Cardiac septum (tissue), 1 donor: ENCODE results near the gene PPARGC1A. TPM values are rescaled to one million over a fixed set of nuclear protein-coding genes. Genes with fewer than 3 reads are reported as not detected.
A peak's percentile ranks its signal among the peaks of the same experiment; 100 is the strongest.

Experiments used
- DNase-seq: peaks from one replicate; pipeline ENCODE4 v3.0.0-alpha.2; 2020; ENCODE audit warnings: low spot score
- intact Hi-C: fragments of 100-400 bp; cut with DNase I; formaldehyde crosslinking; loops from one replicate; pipeline ENCODE4 v1.14.0; 2022
- total RNA-seq: library from RNA; stranded (reverse); fragmentation: NEBNext Ultra II Directional; extraction: Animal tissue kit (Norgen Biotek cat#: 25700); gene quantifications from one replicate; pipeline ENCODE4 v1.2.1, GENCODE V29; 2021
- donor health status: DM: no; HTN: no; CAD: no.

The PPARGC1A gene
- total RNA-seq, 1 donor from 2014 or later, result 99.6 TPM

DNA sequence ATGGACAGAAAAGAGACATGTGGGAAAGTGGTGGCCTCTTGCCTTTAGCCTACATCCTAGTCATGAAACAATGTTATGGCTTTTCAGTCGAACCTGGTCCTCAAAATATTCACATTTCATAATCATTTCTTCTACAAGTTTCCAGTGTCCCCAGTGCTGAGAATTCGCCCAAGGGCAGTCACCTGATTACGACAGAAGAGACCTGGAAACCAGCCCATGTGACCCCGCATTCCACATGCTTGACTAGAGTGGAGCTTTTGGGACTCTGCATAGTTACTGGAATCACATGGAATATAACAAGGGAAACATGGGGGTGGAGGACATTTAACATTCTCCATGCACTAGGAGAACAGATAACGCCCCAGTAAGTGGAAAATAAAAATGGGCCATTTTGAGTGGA, 100.1 kb downstream of the PPARGC1A start:
- DNase-seq, result peak; percentile 82
- intact Hi-C loops, result loop anchor here (5.0 kb wide), 2 partner anchors 98 to 143 kb away; no protein-coding TSS in a partner anchor

- DNase-seq, result no peak
- intact Hi-C loops, result loop anchor here (1.0 kb wide), 1 partner anchor 25 kb away; no protein-coding TSS in a partner anchor
Measured at GRCh38 chr4:23788460-23788859, 101.4 kb downstream of the PPARGC1A start.

GRCh38 chr4:23788027-23788426, 101.8 kb downstream of the PPARGC1A start:
- intact Hi-C loops, result loop anchor here (1.0 kb wide), 1 partner anchor 25 kb away; no protein-coding TSS in a partner anchor

DNA sequence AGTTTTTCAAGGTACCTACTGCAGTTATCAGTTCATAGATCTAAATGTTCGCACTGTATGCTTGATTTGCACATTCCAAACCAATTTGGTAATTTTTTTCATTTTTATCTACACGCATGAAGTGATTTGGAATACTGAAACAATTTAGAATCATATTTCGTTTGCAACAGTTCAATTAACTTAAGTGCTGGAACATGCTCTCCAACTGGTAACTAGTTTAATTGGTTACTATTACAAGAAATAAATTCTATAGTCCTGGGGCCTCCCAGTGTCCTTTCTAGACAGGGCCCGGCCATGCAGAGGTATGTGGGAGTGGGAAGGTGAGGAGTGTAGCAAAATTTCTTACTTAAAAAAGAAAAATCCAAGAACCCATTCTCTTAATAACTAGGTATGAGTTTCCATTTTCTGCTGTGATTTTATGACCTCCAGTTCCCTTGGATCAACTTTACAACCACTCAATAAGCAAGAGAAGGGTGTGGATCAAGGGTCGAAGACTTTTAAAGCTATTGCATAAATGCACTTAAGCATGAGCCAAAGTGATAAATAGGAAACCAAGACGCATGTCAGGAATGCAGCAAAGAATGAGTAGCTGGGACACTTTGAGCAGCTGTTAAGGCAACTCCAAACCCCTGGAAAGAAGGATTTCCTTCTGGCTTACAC, 106.9 kb downstream of the PPARGC1A start:
- DNase-seq, result no peak

More at GRCh38 chr4:23788027-23788426, 101.8 kb downstream of the PPARGC1A start:
- DNase-seq, result no peak

DNA sequence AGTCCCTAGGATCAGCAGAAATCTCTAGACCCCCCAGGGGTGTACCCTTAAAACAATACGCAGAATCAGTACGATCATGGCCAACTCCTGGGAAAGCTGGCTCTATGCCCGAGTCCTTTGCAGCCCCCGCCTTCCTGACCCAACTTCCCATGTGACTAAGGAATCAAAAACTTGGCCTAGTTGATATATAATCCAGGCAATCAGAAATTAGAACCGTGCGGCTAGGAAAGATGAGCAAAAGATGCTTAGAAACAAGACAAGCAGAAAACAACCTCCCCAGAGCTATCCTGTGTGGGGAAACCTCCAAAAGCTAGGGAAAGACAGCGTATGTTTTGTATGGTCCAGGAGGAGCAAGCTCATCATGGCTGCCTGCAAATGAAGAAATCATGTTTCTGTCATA, 110.0 kb downstream of the PPARGC1A start:
- no peak for DNase-seq
- intact Hi-C loops, result no loop called here

More for the DNA sequence above, 106.9 kb downstream of the PPARGC1A start:
- intact Hi-C loops, result no loop called here

- intact Hi-C loops, result no loop called here
- no peak for DNase-seq
Measured at GRCh38 chr4:23779422-23779821, 110.4 kb downstream of the PPARGC1A start.

- DNase-seq, result no peak
- intact Hi-C loops, result no loop called here
Measured at GRCh38 chr4:23775694-23776093, 114.2 kb downstream of the PPARGC1A start.

GRCh38 chr4:23774909-23775308, 114.9 kb downstream of the PPARGC1A start:
- intact Hi-C loops, result no loop called here
- DNase-seq, result no peak

DNA sequence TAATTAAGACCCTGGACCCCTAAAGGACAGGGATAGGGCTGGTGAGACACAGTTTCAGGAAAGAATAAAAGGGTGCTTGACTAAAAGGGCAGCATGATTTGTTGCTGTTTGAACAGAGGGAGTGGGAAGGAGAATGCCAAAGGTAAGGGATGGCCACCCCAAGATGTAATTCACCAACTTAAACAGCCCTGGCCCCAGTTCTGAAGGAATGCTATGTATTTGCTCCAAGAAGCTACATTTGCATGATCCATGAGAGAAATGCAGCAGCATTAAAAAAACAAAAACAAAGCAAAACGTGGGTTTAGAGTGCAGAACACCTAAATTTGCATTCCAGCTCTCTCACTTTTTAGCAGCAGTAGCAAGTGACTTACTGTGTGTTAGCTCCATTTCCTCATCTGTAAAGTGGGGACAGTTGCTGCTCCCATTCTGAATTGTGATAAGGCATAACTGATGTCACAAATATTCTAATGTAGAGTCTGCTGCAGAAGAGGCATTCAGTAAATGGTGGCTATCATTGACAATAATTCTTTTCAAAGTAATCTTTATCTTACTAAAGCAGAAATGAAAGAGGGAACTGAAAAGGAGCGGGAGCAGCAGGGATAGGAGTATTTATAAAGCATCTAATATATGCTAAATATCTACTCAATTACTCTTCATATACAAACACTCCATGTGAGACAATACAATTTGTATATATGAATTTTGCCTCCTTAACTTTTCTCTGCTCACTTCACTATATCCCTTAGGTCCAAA, 115.8 kb downstream of the PPARGC1A start:
- DNase-seq, result no peak
- intact Hi-C loops, result no loop called here

GRCh38 chr4:23770011-23770410, 119.8 kb downstream of the PPARGC1A start:
- DNase-seq, result no peak
- intact Hi-C loops, result no loop called here

- DNase-seq, result no peak
- intact Hi-C loops, result no loop called here
Measured at GRCh38 chr4:23769406-23769805, 120.4 kb downstream of the PPARGC1A start.

DNA sequence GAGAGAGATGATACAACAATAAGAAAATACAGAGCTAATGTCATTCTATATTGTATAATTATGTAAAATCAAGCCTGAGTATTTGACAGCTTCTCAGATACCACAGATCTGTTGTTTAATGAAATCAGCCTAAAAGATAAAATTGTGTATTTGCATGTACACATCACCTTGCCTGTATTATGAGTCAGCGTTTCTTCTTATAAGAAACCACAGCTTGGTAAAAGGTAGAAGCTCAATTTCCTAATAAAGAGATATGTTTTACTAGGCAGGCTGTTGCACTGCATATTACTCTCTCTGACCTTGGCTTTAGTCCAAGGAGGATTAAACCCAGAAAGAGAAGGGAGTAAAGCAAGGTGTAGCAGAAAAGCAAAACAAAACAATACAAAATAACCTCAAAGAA, 121.3 kb downstream of the PPARGC1A start:
- DNase-seq, result no peak
- intact Hi-C loops, result no loop called here

- intact Hi-C loops, result no loop called here
- DNase-seq, result no peak
Measured at GRCh38 chr4:23766344-23766743, 123.5 kb downstream of the PPARGC1A start.

GRCh38 chr4:23763559-23763958, 126.3 kb downstream of the PPARGC1A start:
- intact Hi-C loops, result loop anchor here (1.0 kb wide), 1 partner anchor 25 kb away; no protein-coding TSS in a partner anchor
- DNase-seq, result no peak

GRCh38 chr4:23762551-23762950, 127.3 kb downstream of the PPARGC1A start:
- DNase-seq, result no peak
- intact Hi-C loops, result no loop called here

- intact Hi-C loops, result no loop called here
- no peak for DNase-seq
Measured at GRCh38 chr4:23759066-23759465, 130.8 kb downstream of the PPARGC1A start.

- intact Hi-C loops, result no loop called here
- DNase-seq, result no peak
Measured at GRCh38 chr4:23754688-23755087, 135.2 kb downstream of the PPARGC1A start.

DNA sequence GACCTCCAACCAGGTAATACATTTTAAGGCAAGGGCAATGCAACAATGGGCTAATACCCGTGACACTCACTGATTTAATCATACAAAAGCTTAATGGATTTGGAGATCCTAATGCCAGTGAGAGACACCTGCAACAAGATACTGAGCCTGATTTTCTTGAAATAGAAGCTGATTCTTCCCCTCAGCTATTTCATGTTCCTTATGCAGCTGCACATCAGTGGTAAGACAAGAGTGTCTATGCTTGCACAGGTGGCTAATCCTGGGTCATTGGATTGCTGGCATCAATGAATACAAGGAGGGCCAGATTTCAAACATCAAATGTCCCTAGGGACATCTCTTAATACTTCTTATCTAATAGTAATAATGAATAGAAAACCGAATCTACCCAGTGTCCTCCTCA, 139.7 kb downstream of the PPARGC1A start:
- intact Hi-C loops, result no loop called here
- DNase-seq, result no peak

GRCh38 chr4:23747281-23747735, 142.5 kb downstream of the PPARGC1A start:
- intact Hi-C loops, result no loop called here
- no peak for DNase-seq

GRCh38 chr4:23746672-23747071, 143.2 kb downstream of the PPARGC1A start:
- intact Hi-C loops, result no loop called here

GRCh38 chr4:23746027-23746426, 143.8 kb downstream of the PPARGC1A start:
- intact Hi-C loops, result no loop called here

More at GRCh38 chr4:23746672-23747071, 143.2 kb downstream of the PPARGC1A start:
- DNase-seq, result no peak

More at GRCh38 chr4:23746027-23746426, 143.8 kb downstream of the PPARGC1A start:
- no peak for DNase-seq
